Measurements from ENCODE around the gene ARF6.
"Not testable (repeated sequence)": the region's sequence is repeated elsewhere in the genome, so short reads cannot be mapped to it uniquely, and the experiment has no call there.

- TF ChIP-seq, protein P1, sequence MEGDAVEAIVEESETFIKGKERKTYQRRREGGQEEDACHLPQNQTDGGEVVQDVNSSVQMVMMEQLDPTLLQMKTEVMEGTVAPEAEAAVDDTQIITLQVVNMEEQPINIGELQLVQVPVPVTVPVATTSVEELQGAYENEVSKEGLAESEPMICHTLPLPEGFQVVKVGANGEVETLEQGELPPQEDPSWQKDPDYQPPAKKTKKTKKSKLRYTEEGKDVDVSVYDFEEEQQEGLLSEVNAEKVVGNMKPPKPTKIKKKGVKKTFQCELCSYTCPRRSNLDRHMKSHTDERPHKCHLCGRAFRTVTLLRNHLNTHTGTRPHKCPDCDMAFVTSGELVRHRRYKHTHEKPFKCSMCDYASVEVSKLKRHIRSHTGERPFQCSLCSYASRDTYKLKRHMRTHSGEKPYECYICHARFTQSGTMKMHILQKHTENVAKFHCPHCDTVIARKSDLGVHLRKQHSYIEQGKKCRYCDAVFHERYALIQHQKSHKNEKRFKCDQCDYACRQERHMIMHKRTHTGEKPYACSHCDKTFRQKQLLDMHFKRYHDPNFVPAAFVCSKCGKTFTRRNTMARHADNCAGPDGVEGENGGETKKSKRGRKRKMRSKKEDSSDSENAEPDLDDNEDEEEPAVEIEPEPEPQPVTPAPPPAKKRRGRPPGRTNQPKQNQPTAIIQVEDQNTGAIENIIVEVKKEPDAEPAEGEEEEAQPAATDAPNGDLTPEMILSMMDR (IDR thresholded peaks at IDR 0.05): not testable (repeated sequence)
- not testable (repeated sequence) for TF ChIP-seq POLR2A (IDR thresholded peaks at IDR 0.05; ENCODE audit: low read depth)
Measured at GRCh38 chr14:49936246-49936645, 43.4 kb downstream of the ARF6 start.
